ENCODE results near the gene DLEU7.

Gene DLEU7

DNA sequence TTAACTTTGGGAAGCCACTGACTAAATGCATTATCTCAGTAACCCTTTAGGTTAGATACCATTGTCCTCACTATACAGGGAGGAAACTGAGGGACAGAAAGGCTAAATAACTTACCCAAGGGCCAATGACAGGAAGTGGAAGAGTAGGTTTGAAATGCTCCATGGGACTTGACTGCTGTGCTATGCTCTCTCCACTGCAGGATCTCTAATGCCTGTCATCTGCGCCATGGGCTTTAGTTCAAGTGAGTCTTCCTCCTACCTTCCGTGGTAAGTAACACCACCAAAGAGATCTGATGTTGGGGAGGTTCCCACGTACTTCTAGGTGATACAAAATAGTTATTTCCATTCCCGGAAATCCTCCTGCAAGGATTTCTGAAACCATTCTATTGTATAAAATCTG is 3.7 kb downstream of the DLEU7 start:
- H3K4me3 ChIP-seq (ENCODE audit: control insufficient read depth, low read depth, low read length) = no peak overlapping the region
- no peak for DNase-seq (ENCODE audit: low read depth)
- TF ChIP-seq CTCF (IDR thresholded peaks at IDR 0.05; ENCODE audit: control insufficient read depth, insufficient read depth, low read depth, low read length, missing control alignments) = no peak

DNA sequence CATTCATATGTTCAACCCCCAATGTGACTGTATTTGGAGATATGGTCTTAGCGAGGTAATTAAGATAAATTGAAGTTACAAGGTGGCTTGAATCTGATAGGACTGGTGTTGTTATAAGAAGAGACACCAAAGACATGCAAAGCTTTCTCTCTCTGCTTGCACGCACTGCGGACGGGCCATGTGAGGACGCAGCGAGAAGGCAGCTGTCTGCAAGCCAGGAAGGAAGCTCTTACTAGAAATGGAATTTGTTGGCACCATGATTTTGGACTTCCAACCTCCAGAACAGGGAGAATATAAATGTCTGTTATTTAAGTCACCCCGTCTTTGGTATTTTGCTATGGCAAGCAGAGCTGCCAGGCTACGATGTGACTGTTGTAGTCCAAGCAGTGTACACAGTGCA is 4.8 kb downstream of the DLEU7 start:
- no peak for DNase-seq (ENCODE audit: low read depth)
- H3K4me3 ChIP-seq (ENCODE audit: control insufficient read depth, low read depth, low read length) = no peak overlapping the region
- no peak for TF ChIP-seq CTCF (IDR thresholded peaks at IDR 0.05; ENCODE audit: control insufficient read depth, insufficient read depth, low read depth, low read length, missing control alignments)

- peak; percentile 4 for DNase-seq (ENCODE audit: low read depth)
- no peak for TF ChIP-seq CTCF (IDR thresholded peaks at IDR 0.05; ENCODE audit: control insufficient read depth, insufficient read depth, low read depth, low read length, missing control alignments)
Observed at GRCh38 chr13:50838031-50838430, 5.5 kb downstream of the DLEU7 start.

GRCh38 chr13:50831512-50831911 is 12.0 kb downstream of the DLEU7 start:
- no peak for TF ChIP-seq CTCF (IDR thresholded peaks at IDR 0.05; ENCODE audit: control insufficient read depth, insufficient read depth, low read depth, low read length, missing control alignments)
- DNase-seq (ENCODE audit: low read depth) = no peak
- no peak overlapping the region for H3K4me3 ChIP-seq (ENCODE audit: control insufficient read depth, low read depth, low read length)

More at GRCh38 chr13:50838031-50838430, 5.5 kb downstream of the DLEU7 start:
- H3K4me3 ChIP-seq (ENCODE audit: control insufficient read depth, low read depth, low read length) = no peak overlapping the region

DNA sequence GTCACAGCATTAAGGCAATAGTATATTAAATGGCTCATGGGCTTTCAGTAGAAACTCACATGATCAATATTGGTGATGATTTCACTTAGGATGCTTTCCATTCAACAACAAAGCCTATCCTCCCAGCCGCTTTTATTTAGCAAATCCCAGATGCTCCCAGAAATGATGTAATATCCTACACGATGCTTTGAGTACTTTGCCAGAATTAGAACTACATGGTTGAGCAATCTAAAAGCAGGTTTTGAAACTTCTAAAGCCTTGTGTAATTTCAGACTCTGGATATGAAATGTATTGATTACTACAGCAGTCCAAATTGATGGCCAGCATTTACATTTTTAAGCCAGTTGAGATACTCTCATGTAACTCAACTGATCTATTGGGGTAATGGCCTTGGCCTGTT is 13.6 kb downstream of the DLEU7 start:
- TF ChIP-seq CTCF (IDR thresholded peaks at IDR 0.05; ENCODE audit: control insufficient read depth, insufficient read depth, low read depth, low read length, missing control alignments) = no peak
- no peak overlapping the region for H3K4me3 ChIP-seq (ENCODE audit: control insufficient read depth, low read depth, low read length)
- DNase-seq (ENCODE audit: low read depth) = peak; percentile 56

- no peak overlapping the region for H3K4me3 ChIP-seq (ENCODE audit: control insufficient read depth, low read depth, low read length)
- no peak for TF ChIP-seq CTCF (IDR thresholded peaks at IDR 0.05; ENCODE audit: control insufficient read depth, insufficient read depth, low read depth, low read length, missing control alignments)
- DNase-seq (ENCODE audit: low read depth) = no peak
Observed at GRCh38 chr13:50829226-50829625, 14.3 kb downstream of the DLEU7 start.

DNA sequence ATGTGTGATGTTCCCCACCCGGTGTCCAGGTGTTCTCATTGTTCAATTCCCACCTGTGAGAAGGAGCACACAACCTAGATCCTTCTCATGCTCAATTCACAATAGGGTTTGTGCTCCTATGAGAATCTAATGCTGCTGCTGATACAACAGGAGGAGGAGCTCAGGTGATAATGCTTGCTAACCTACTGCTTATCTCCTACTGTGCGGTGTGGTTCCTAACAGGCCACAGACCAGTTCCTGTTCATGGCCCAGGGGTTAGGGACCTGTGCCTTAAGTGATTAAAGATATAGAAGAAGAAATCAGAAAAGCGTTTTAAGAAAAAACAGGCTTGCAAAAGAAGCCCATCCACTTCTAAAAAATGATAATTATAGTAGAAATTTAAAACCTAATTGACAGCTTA is 17.5 kb downstream of the DLEU7 start:
- no peak for TF ChIP-seq CTCF (IDR thresholded peaks at IDR 0.05; ENCODE audit: control insufficient read depth, insufficient read depth, low read depth, low read length, missing control alignments)
- H3K4me3 ChIP-seq (ENCODE audit: control insufficient read depth, low read depth, low read length) = no peak overlapping the region
- DNase-seq (ENCODE audit: low read depth) = no peak
